GM12878 (cell line): Measurements from ENCODE around the gene PSMA1. TPM values are rescaled to one million over a fixed set of nuclear protein-coding genes. Genes with fewer than 3 reads are reported as not detected.
A peak's percentile ranks its signal among the peaks of the same experiment; 100 is the strongest.

Source experiments
- ATAC-seq: fragments of 200-7000 bp; cut with Tn5 transposase; 3 replicates; pipeline ENCODE4 v1.9.1; 2020; ENCODE audit warnings: mild to moderate bottlenecking, moderate library complexity
- BruUV-seq: library from RNA; stranded (reverse); fragments of 400-500 nt; replicated peaks from 2 replicates; lab custom pipeline; 2021; lab: Mats Ljungman, UMichigan
- CTCF ChIA-PET: fragments of 300-600 bp; sonication (Branson Sonifier 250); formaldehyde crosslinking; extraction: SDS; loops from one replicate; lab custom pipeline; 2021; ENCODE audit warnings: inconsistent platforms; lab: Yijun Ruan, JAX
- POLR2A ChIA-PET: fragments of 350-600 bp; formaldehyde crosslinking; extraction: SDS; loops from one replicate; lab custom pipeline; 2021; ENCODE audit warnings: inconsistent platforms; lab: Charles Lee
- RAD21 ChIA-PET: fragments of 300-600 bp; sonication (Branson Sonifier 250); formaldehyde crosslinking; loops from one replicate; lab custom pipeline; 2023; ENCODE audit warnings: antibody characterized with exemption; ENCODE audit not compliant: unreplicated experiment; lab: Charles Lee
- SMC1A ChIA-PET: fragments of 300-600 bp; sonication (Branson Sonifier 250); formaldehyde crosslinking; loops from one replicate; lab custom pipeline; 2023; ENCODE audit not compliant: unreplicated experiment, uncharacterized antibody; lab: Charles Lee
- DNase-seq: peaks from one replicate; pipeline ENCODE4 v3.0.0-alpha.2; 2011; ENCODE audit warnings: low read depth, low spot score
- FAIRE-seq: peaks from 3 replicates; lab custom pipeline; 2011; peaks lifted over from hg19 to GRCh38; lab: Jason Lieb, UNC
- H2AFZ ChIP-seq: 2 replicates; pipeline ENCODE4 v1.6.0; 2011; ENCODE audit warnings: low read depth, low read length, control low read depth; ENCODE audit not compliant: control insufficient read depth
- H3K27ac ChIP-seq: 2 replicates; pipeline ENCODE4 v1.5.1; 2011; ENCODE audit warnings: control low read depth; ENCODE audit not compliant: control insufficient read depth, insufficient read depth
- H3K27me3 ChIP-seq, 2 experiments: replicated peaks in 1 of 2; 2 replicates each; pipeline versions ENCODE4 v1.6.0 to v1.6.1; 2011; ENCODE audit warnings: low read length in 1 of 2; ENCODE audit not compliant: control insufficient read depth in 2 of 2, insufficient read depth in 2 of 2
- H3K36me3 ChIP-seq, 2 experiments: 2 replicates each; pipeline ENCODE4 v1.5.1; 2011; ENCODE audit warnings: low read length in 1 of 2; ENCODE audit not compliant: control insufficient read depth in 2 of 2, insufficient read depth in 2 of 2
- H3K4me1 ChIP-seq: 2 replicates; pipeline ENCODE4 v1.6.1; 2011; ENCODE audit warnings: mild to moderate bottlenecking, low read length, moderate library complexity, mixed read lengths; ENCODE audit not compliant: control insufficient read depth, insufficient read depth
- H3K4me2 ChIP-seq: 2 replicates; pipeline ENCODE4 v1.6.0; 2011; ENCODE audit warnings: control low read depth; ENCODE audit not compliant: control insufficient read depth, insufficient read depth
- H3K4me3 ChIP-seq: fragments of 200-600 bp; sonication (generic); 2 replicates; pipeline ENCODE4 v1.5.1; 2016
- H3K79me2 ChIP-seq: 2 replicates; pipeline ENCODE4 v1.6.0; 2011; ENCODE audit warnings: low read length; ENCODE audit not compliant: control insufficient read depth, insufficient read depth
- H3K9ac ChIP-seq: 2 replicates; pipeline ENCODE4 v1.8.0; 2011; ENCODE audit warnings: low read length, control low read depth, mixed read lengths; ENCODE audit not compliant: control insufficient read depth, insufficient read depth
- H3K9me3 ChIP-seq: replicated peaks from 3 replicates; pipeline ENCODE4 v1.5.1; 2011; ENCODE audit warnings: mild to moderate bottlenecking, low read length; ENCODE audit not compliant: control insufficient read depth, insufficient read depth
- H4K20me1 ChIP-seq: 2 replicates; pipeline ENCODE4 v1.6.0; 2011; ENCODE audit not compliant: control insufficient read depth, insufficient read depth
- ASH2L ChIP-seq: fragments of 300-600, 200-600 bp; sonication (generic); IDR thresholded peaks from 2 replicates; pipeline ENCODE4 v1.6.1; 2017; ENCODE audit warnings: low read depth, mild to moderate bottlenecking, borderline replicate concordance
- CHD2 ChIP-seq: IDR thresholded peaks from 2 replicates; pipeline ENCODE4 v1.6.1; 2011; ENCODE audit warnings: low read depth, low read length, improper control_type of control experiment, borderline replicate concordance
- EP300 ChIP-seq, 2 experiments: fragments of 150-350 bp in 1 of 2; IDR thresholded peaks; 2 replicates each; pipeline ENCODE4 v1.6.1; 2011 to 2012; ENCODE audit warnings: low read depth in 2 of 2, low read length in 2 of 2, borderline replicate concordance in 1 of 2, improper control_type of control experiment in 1 of 2, inconsistent platforms in 1 of 2; ENCODE audit not compliant: control insufficient read depth in 1 of 2
- FOXK2 ChIP-seq: fragments of 450-650 bp; IDR thresholded peaks from 2 replicates; pipeline ENCODE4 v1.6.1; 2017; ENCODE audit warnings: mild to moderate bottlenecking, moderate library complexity
- IRF4 ChIP-seq: IDR thresholded peaks from 2 replicates; pipeline ENCODE4 v1.6.1; 2011; ENCODE audit warnings: low read depth, low read length
- MEF2B ChIP-seq: fragments of 450-650 bp; IDR thresholded peaks from 2 replicates; pipeline ENCODE4 v1.6.1; 2018; ENCODE audit warnings: mild to moderate bottlenecking, moderate library complexity; ENCODE audit not compliant: partially characterized antibody, poor library complexity, severe bottlenecking
- MLLT1 ChIP-seq: fragments of 450-650 bp; IDR thresholded peaks from 2 replicates; pipeline ENCODE4 v1.6.1; 2016; ENCODE audit warnings: mild to moderate bottlenecking
- NFIC ChIP-seq: IDR thresholded peaks from 2 replicates; pipeline ENCODE4 v1.6.1; 2012; ENCODE audit warnings: low read depth, mild to moderate bottlenecking, inconsistent platforms, low read length, moderate library complexity
- NRF1 ChIP-seq: conservative IDR thresholded peaks from 2 replicates; pipeline ENCODE4 v1.6.1; 2011; ENCODE audit warnings: mild to moderate bottlenecking, low read depth, low read length, improper control_type of control experiment
- POLR2A ChIP-seq: IDR thresholded peaks from 2 replicates; pipeline ENCODE4 v1.6.1; 2011; ENCODE audit warnings: low read depth, mild to moderate bottlenecking, low read length
- POLR2AphosphoS5 ChIP-seq: IDR thresholded peaks from 2 replicates; pipeline ENCODE4 v1.6.1; 2011; ENCODE audit warnings: mild to moderate bottlenecking, low read length, inconsistent platforms
- RCOR1 ChIP-seq: conservative IDR thresholded peaks from 2 replicates; pipeline ENCODE4 v1.6.1; 2012; ENCODE audit warnings: low read depth, low read length, improper control_type of control experiment
- RUNX3 ChIP-seq: IDR thresholded peaks from 2 replicates; pipeline ENCODE4 v1.6.1; 2012; ENCODE audit warnings: low read length, inconsistent platforms
- SUPT20H ChIP-seq: IDR thresholded peaks from 2 replicates; pipeline ENCODE4 v1.6.1; 2011; ENCODE audit warnings: low read depth, mild to moderate bottlenecking, low read length, moderate library complexity, borderline replicate concordance; ENCODE audit not compliant: control insufficient read depth
- TARDBP ChIP-seq: IDR thresholded peaks from 2 replicates; pipeline ENCODE4 v1.6.1; 2016; ENCODE audit warnings: borderline replicate concordance
- TBL1XR1 ChIP-seq: IDR thresholded peaks from 2 replicates; pipeline ENCODE4 v1.6.1; 2012; ENCODE audit warnings: low read depth, low read length, improper control_type of control experiment
- WRNIP1 ChIP-seq: IDR thresholded peaks from 2 replicates; pipeline ENCODE4 v1.6.1; 2011; ENCODE audit warnings: low read depth, low read length, improper control_type of control experiment, borderline replicate concordance
- YY1 ChIP-seq: IDR thresholded peaks from 2 replicates; pipeline ENCODE4 v1.6.1; 2011; ENCODE audit warnings: low read depth, mild to moderate bottlenecking, low read length
- ZNF207 ChIP-seq: fragments of 450-650 bp; IDR thresholded peaks from 2 replicates; pipeline ENCODE4 v1.6.1; 2014; ENCODE audit warnings: antibody characterized with exemption, mild to moderate bottlenecking, borderline replicate concordance
- ZNF622 ChIP-seq: fragments of 450-650 bp; IDR thresholded peaks from 2 replicates; pipeline ENCODE4 v1.6.1; 2017; ENCODE audit warnings: mild to moderate bottlenecking, inconsistent platforms
- WGBS: methylation state at CpG from one replicate; pipeline ENCODE4 v1.1.6; 2016; ENCODE audit warnings: low lambda C conversion rate; ENCODE audit not compliant: insufficient replicate concordance, insufficient coverage; ENCODE audit errors: missing lambda C conversion rate; 5-methylcytosine and 5-hydroxymethylcytosine counted together
- in situ Hi-C: fragments of 300-500 bp; cut with MboI; formaldehyde crosslinking; loops from 9 replicates; pipeline ENCODE4 v1.14.3; 2018; ENCODE audit warnings: mixed read lengths
- intact Hi-C: fragments of 100-400 bp; cut with micrococcal nuclease; formaldehyde crosslinking; loops from one replicate; pipeline ENCODE4 v1.14.2; 2022; ENCODE audit not compliant: unreplicated experiment
- polyA plus RNA-seq, 11 experiments: library from polyadenylated mRNA; depleted of rRNA in 4 of 11; unstranded in 6 of 11; stranded (reverse) in 5 of 11; fragments of >200 nt; fragmentation: Nextera tagmentation in 4 of 11; fragmentation: Illumina TruSeq in 1 of 11; extraction: Ambion mirVana in 4 of 11; extraction: Trizol in 1 of 11; gene quantifications; 1 replicate in 1 of 11; 2 replicates in 10 of 11; pipeline versions ENCODE4 v1.2.1 to v1.2.3, GENCODE V29; 2011 to 2016; ENCODE audit warnings: inconsistent platforms in 2 of 11, missing spikeins in 2 of 11, low read depth in 1 of 11
- total RNA-seq, 4 experiments: library from RNA; depleted of rRNA in 3 of 4; stranded (reverse); fragments of >200 nt in 3 of 4; fragmentation: Illumina TruSeq in 1 of 4; extraction: Trizol in 1 of 4; gene quantifications; 2 replicates each; pipeline versions ENCODE4 v1.2.1 to v1.2.3, GENCODE V29; 2013 to 2021

The PSMA1 gene
- total and polyA plus RNA-seq, 10 of the 15 experiments (the other 5 are each of a cell fraction or from before 2014, with no cell fraction given) = 185 to 678 (median 299) TPM

GRCh38 chr11:14471127-14471526, 49.1 kb downstream of the PSMA1 start:
- in situ Hi-C loops = no loop called here

DNA sequence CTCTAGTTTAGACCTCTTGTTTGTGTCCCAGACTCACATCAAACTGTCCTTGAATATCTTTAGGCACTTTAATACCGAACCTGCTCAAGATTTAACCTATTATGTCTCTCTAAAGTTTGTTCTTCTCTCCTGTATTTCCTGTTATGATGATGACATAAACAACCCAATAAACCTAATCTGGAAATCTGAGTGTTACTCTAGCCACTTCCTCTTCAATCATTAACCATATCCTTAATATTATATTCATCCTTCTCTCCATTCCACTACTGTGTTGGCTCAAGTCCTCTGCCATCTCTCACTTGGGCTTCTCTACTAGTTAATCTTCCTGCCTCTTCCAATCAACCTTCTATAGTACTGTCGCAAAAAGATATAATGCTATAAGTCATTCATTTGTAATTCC, 56.6 kb downstream of the PSMA1 start:
- H3K9ac ChIP-seq = no peak overlapping the region
- ChIA-PET SMC1A (interaction anchor here (1.2 kb wide), 1 partner anchor 8 kb away, joined by 3 read pairs; no protein-coding TSS in a partner anchor), POLR2A (no interaction called here), RAD21 (no interaction called here), CTCF (interaction anchor here (0.7 to 3.9 kb wide), 3 partner anchors 7 to 159 kb away, joined by 3 to 53 read pairs (median 8); no protein-coding TSS in a partner anchor)
- no peaks in the 10 kb centered on the region for H4K20me1 ChIP-seq
- H3K79me2 ChIP-seq = no peaks in the 10 kb centered on the region
- H3K9me3 ChIP-seq = no peaks in the 10 kb centered on the region
- WGBS = 98% methylated on average over 2 of the region's 2 CpGs
- ATAC-seq (no peak), FAIRE-seq (no peak), DNase-seq (no peak)
- TF ChIP-seq MLLT1 (no peak), ZNF622 (no peak), RCOR1 (no peak), POLR2A (no peak), RUNX3 (no peak), EP300 (IDR thresholded peaks at IDR 0.05; ENCODE audit: borderline replicate concordance in 1 of 2, control insufficient read depth in 1 of 2, low read depth in 2 of 2, low read length in 2 of 2) (no peak), YY1 (no peak), SUPT20H (no peak), TARDBP (no peak), CHD2 (no peak)
- no peak overlapping the region for H3K4me3 ChIP-seq
- H2AFZ ChIP-seq = no peak overlapping the region
- H3K4me2 ChIP-seq = no peak overlapping the region
- in situ Hi-C loops = no loop called here
- BruUV-seq = TSS peak; percentile 30
- H3K27ac ChIP-seq = no peak overlapping the region
- intact Hi-C loops = no loop called here
- peaks cover 7 to 39% of the 10 kb centered on the region in 2 experiments for H3K36me3 ChIP-seq
- no peaks in the 10 kb centered on the region for H3K4me1 ChIP-seq
- H3K27me3 ChIP-seq = no peaks in the 10 kb centered on the region

More at GRCh38 chr11:14471127-14471526, 49.1 kb downstream of the PSMA1 start:
- intact Hi-C loops = no loop called here
- RAD21 ChIA-PET = no interaction called here
- H3K27ac ChIP-seq = no peak overlapping the region
- SMC1A ChIA-PET = interaction anchor here (0.7 to 1.4 kb wide), 3 partner anchors 9 to 1344 kb away, joined by 3 to 5 read pairs (median 4); no protein-coding TSS in a partner anchor
- WGBS = 100% methylated on average over 1 of the region's 1 CpG
- H3K9me3 ChIP-seq = no peaks in the 10 kb centered on the region
- BruUV-seq = no TSS peak
- FAIRE-seq (no peak), ATAC-seq (no peak), DNase-seq (no peak)
- H3K27me3 ChIP-seq = no peaks in the 10 kb centered on the region
- CTCF ChIA-PET = interaction anchor here (1.1 to 1.2 kb wide), 2 partner anchors 11 to 171 kb away, joined by 3 to 4 read pairs; no protein-coding TSS in a partner anchor
- H2AFZ ChIP-seq = no peak overlapping the region
- no peak overlapping the region for H3K4me2 ChIP-seq
- H3K4me3 ChIP-seq = no peak overlapping the region
- no peaks in the 10 kb centered on the region for H3K4me1 ChIP-seq
- no peaks in the 10 kb centered on the region for H4K20me1 ChIP-seq
- POLR2A ChIA-PET = interaction anchor here (0.6 to 1.5 kb wide), 4 partner anchors 9 to 670 kb away, joined by 3 to 4 read pairs (median 3); no protein-coding TSS in a partner anchor
- no peak overlapping the region for H3K9ac ChIP-seq
- peaks cover 7 to 44% of the 10 kb centered on the region in 2 experiments for H3K36me3 ChIP-seq
- H3K79me2 ChIP-seq = no peaks in the 10 kb centered on the region
- TF ChIP-seq POLR2AphosphoS5 = no peak
- no peak for TF ChIP-seq FOXK2
- no peak for TF ChIP-seq ASH2L
- TF ChIP-seq NRF1 = no peak
- TF ChIP-seq TBL1XR1 = no peak
- no peak for TF ChIP-seq NFIC
- no peak for TF ChIP-seq MEF2B
- TF ChIP-seq IRF4 = no peak
- TF ChIP-seq WRNIP1 = no peak
- TF ChIP-seq ZNF207 = no peak
- TF ChIP-seq, all 136 proteins: peak for 0
